DOHH2 (cell line): ENCODE results near the gene RDH8.

ENCODE experiments used
- H3F3A ChIP-seq: fragments of 200-600 bp; sonication (generic), shearing (Covaris generic); 2 replicates; pipeline ENCODE4 v1.6.0; 2016; ENCODE audit warnings: antibody characterized with exemption, mild to moderate bottlenecking; ENCODE audit not compliant: control insufficient read depth, insufficient read depth
- H3K27ac ChIP-seq: fragments of 200-600 bp; sonication (generic); 2 replicates; pipeline ENCODE4 v1.5.1; 2014; ENCODE audit warnings: low read depth, mild to moderate bottlenecking, low read length, moderate library complexity
- H3K27me3 ChIP-seq: fragments of 200-600 bp; sonication (generic); 2 replicates; pipeline ENCODE4 v1.6.1; 2014; ENCODE audit warnings: mild to moderate bottlenecking, low read length, mixed read lengths; ENCODE audit not compliant: control insufficient read depth
- H3K36me3 ChIP-seq: fragments of 200-600 bp; sonication (generic); 2 replicates; pipeline ENCODE4 v1.6.1; 2014; ENCODE audit warnings: mild to moderate bottlenecking, low read length, moderate library complexity, mixed read lengths; ENCODE audit not compliant: control insufficient read depth
- H3K4me1 ChIP-seq: fragments of 200-600 bp; sonication (generic); 2 replicates; pipeline ENCODE4 v1.6.1; 2014; ENCODE audit warnings: mild to moderate bottlenecking, low read length, mixed read lengths; ENCODE audit not compliant: control insufficient read depth
- H3K4me2 ChIP-seq: fragments of 200-600 bp; sonication (generic); 2 replicates; pipeline ENCODE4 v1.6.0; 2014; ENCODE audit warnings: mild to moderate bottlenecking, low read length, moderate library complexity
- H3K4me3 ChIP-seq: fragments of 200-600 bp; sonication (generic); 2 replicates; pipeline ENCODE4 v1.5.1; 2014; ENCODE audit warnings: mild to moderate bottlenecking, low read length, mixed read lengths
- H3K79me2 ChIP-seq: fragments of 200-600 bp; sonication (generic); 2 replicates; pipeline ENCODE4 v1.6.1; 2014; ENCODE audit warnings: mild to moderate bottlenecking, low read length, mixed read lengths; ENCODE audit not compliant: control insufficient read depth
- H3K9me2 ChIP-seq: fragments of 200-600 bp; sonication (generic); replicated peaks from 2 replicates; pipeline ENCODE4 v1.6.1; 2014; ENCODE audit warnings: mild to moderate bottlenecking, low read length, mixed read lengths; ENCODE audit not compliant: control insufficient read depth
- H3K9me3 ChIP-seq: fragments of 200-600 bp; sonication (generic); 2 replicates; pipeline ENCODE4 v1.6.1; 2014; ENCODE audit warnings: antibody characterized with exemption, low read length, mixed read lengths; ENCODE audit not compliant: control insufficient read depth, insufficient read depth
- H4K20me1 ChIP-seq: fragments of 200-600 bp; sonication (generic); 2 replicates; pipeline ENCODE4 v1.6.0; 2014; ENCODE audit warnings: low read depth, mild to moderate bottlenecking, antibody characterized with exemption, low read length, moderate library complexity; ENCODE audit not compliant: control insufficient read depth, insufficient read depth
- EZH2phosphoT487 ChIP-seq: fragments of 200-600 bp; sonication (generic); IDR thresholded peaks from 2 replicates; pipeline ENCODE4 v1.6.1; 2017; ENCODE audit warnings: borderline replicate concordance, mild to moderate bottlenecking, antibody characterized with exemption, low read length, moderate library complexity, mixed read lengths
- TF ChIP-seq, protein P1 (sequence below): fragments of 200-600 bp; sonication (generic); IDR thresholded peaks from one replicate; pipeline ENCODE4 v1.5.1; 2014; ENCODE audit warnings: antibody characterized with exemption, mild to moderate bottlenecking, low read depth, low read length; ENCODE audit not compliant: poor library complexity, severe bottlenecking

The RDH8 gene

DNA sequence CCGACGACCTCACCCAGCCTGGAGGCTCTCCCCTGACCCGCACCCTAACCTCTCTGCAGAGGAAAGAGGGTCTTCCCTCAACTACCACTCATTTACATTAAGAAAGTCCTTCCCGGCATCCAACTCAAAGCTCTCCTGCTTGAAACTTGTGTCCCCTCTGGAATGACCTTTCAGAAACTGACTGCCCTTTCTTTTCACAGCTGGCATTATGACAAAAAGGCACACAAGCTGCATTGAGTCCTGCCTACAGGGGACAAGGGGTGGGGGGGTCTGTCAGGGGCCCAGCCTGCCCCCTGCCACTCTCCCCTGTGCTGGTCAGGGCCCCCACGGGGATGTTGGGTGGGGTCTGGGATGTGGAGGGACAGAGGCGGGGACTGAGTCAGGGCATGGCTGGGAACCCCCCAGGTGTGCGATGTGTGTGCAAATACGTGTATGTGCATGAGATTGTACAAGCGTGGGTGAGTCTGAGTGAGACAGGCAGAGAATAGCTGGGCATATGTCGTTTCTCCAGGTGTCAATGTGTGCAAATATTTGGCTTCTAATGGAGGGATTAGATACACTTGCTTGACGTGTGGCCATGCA lies 5.0 kb upstream of the RDH8 start:
- Histone ChIP-seq H3K9me2 (no peaks in the 10 kb centered on the region), H3K27ac (no peak overlapping the region), H3K36me3 (no peaks in the 10 kb centered on the region), H3K27me3 (peaks cover 7% of the 10 kb centered on the region; the same call in 1 of the 2 replicates), H3K4me3 (no peak overlapping the region), H3K4me1 (peaks cover 3% of the 10 kb centered on the region), H3K4me2 (no peak overlapping the region), H3K9me3 (no peaks in the 10 kb centered on the region), H4K20me1 (no peaks in the 10 kb centered on the region), H3F3A (no peaks in the 10 kb centered on the region), H3K79me2 (no peaks in the 10 kb centered on the region)
- TF ChIP-seq, protein P1, sequence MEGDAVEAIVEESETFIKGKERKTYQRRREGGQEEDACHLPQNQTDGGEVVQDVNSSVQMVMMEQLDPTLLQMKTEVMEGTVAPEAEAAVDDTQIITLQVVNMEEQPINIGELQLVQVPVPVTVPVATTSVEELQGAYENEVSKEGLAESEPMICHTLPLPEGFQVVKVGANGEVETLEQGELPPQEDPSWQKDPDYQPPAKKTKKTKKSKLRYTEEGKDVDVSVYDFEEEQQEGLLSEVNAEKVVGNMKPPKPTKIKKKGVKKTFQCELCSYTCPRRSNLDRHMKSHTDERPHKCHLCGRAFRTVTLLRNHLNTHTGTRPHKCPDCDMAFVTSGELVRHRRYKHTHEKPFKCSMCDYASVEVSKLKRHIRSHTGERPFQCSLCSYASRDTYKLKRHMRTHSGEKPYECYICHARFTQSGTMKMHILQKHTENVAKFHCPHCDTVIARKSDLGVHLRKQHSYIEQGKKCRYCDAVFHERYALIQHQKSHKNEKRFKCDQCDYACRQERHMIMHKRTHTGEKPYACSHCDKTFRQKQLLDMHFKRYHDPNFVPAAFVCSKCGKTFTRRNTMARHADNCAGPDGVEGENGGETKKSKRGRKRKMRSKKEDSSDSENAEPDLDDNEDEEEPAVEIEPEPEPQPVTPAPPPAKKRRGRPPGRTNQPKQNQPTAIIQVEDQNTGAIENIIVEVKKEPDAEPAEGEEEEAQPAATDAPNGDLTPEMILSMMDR, result no peak
- no peak for TF ChIP-seq EZH2phosphoT487

DNA sequence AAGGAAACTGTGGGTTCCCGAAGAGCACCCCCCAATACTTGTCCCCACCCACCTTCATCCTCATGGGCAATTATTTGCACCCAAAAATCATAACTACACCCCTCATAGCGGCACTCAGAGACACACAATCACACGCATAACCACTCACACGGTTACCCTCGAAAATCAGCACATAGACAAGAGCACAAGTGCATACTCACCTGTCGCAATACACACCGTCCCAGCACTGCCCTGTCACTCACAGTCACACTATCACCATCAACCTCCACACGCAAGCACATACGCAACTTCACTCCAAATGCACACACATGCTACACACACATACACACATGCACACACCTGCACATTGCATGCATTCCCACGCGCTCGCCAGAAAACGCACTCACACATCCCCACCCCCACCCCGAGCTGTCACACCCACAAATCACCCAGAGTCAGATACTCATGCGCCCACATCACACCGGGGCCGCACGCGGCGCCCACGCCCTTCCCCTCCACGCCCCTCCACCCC lies 3.5 kb upstream of the RDH8 start:
- Histone ChIP-seq H3K27ac (no peak overlapping the region), H3K4me3 (no peak overlapping the region), H3K4me2 (no peak overlapping the region), H3K4me1 (no peaks in the 10 kb centered on the region), H3K9me3 (no peaks in the 10 kb centered on the region), H3K36me3 (no peaks in the 10 kb centered on the region), H3F3A (no peaks in the 10 kb centered on the region), H3K27me3 (peaks cover 7% of the 10 kb centered on the region; the same call in 1 of the 2 replicates), H3K79me2 (no peaks in the 10 kb centered on the region), H3K9me2 (no peaks in the 10 kb centered on the region), H4K20me1 (no peaks in the 10 kb centered on the region)
- no peak for TF ChIP-seq EZH2phosphoT487
- TF ChIP-seq, protein P1, result no peak

DNA sequence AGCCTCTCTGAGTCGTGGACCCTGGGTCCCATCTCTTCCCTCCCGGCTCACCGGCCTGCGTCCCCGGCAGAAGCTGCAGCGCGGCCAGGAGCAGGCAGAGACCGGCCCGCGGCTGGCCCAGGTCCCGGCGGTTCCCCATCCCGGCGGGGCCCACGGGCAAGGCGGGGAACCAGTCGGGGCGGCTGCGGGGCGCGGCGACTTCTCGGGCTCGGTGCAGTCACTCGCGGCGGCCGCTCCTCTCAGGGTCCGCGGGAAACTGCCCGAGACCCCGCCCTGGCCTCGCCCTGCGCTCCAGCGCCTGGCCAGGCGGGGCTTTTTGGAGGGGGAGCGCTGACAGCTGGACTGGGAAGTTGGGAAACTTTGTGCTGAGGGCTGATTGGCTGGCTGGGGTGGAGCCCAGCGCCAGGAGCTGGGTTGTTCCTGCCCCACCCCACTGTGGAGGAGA lies 3.0 kb upstream of the RDH8 start, which contains the start of gene COL5A3:
Gene COL5A3 (minus strand): TSS at position 258 of the 445 bp plus-strand sequence. CDS start 119 bp downstream, at position 139.
- Histone ChIP-seq H3K36me3 (no peaks in the 10 kb centered on the region), H4K20me1 (no peaks in the 10 kb centered on the region), H3K9me3 (no peaks in the 10 kb centered on the region), H3K79me2 (no peaks in the 10 kb centered on the region), H3K4me3 (no peak within 1 kb of the TSS), H3K4me1 (no peaks in the 10 kb centered on the region), H3K9me2 (no peaks in the 10 kb centered on the region), H3K27ac (no peak within 1 kb of the TSS), H3K4me2 (no peak within 1 kb of the TSS), H3F3A (no peaks in the 10 kb centered on the region), H3K27me3 (peaks cover 7% of the 10 kb centered on the region; the same call in 1 of the 2 replicates)
- no peak for TF ChIP-seq EZH2phosphoT487
- TF ChIP-seq, protein P1, result no peak
